WTC11 (cell line): ENCODE data around the gene IGFL1. TPM values are rescaled to one million over a fixed set of nuclear protein-coding genes. Genes with fewer than 3 reads are reported as not detected.
"Not testable (repeated sequence)": the region's sequence is repeated elsewhere in the genome, so short reads cannot be mapped to it uniquely, and the experiment has no call there.

Source experiments
- ATAC-seq: fragments of 200-7000 bp; cut with Tn5 transposase; 2 replicates; pipeline ENCODE4 v1.10.0; 2021; ENCODE audit warnings: mild to moderate bottlenecking, moderate library complexity
- CTCF ChIA-PET: fragments of 300-600 bp; sonication (Branson Sonifier 250); formaldehyde crosslinking; loops from one replicate; lab custom pipeline; 2021; ENCODE audit warnings: antibody characterized with exemption; lab: Charles Lee
- POLR2A ChIA-PET: fragments of 350-600 bp; sonication (Branson Sonifier 250); formaldehyde crosslinking; loops from one replicate; lab custom pipeline; 2021; ENCODE audit warnings: antibody characterized with exemption; lab: Charles Lee
- DNase-seq: peaks from one replicate; pipeline ENCODE4 v3.0.0; 2021; ENCODE audit warnings: low spot score
- H3K27ac Mint-ChIP-seq: 2 replicates; pipeline ENCODE4 v1.8.0; 2021; ENCODE audit warnings: mixed read lengths
- H3K27me3 Mint-ChIP-seq: 2 replicates; pipeline ENCODE4 v1.8.0; 2021; ENCODE audit warnings: low read depth, mild to moderate bottlenecking, moderate library complexity, mixed read lengths
- H3K36me3 Mint-ChIP-seq: 2 replicates; pipeline ENCODE4 v1.8.0; 2021; ENCODE audit warnings: mixed read lengths
- H3K4me1 Mint-ChIP-seq: 2 replicates; pipeline ENCODE4 v1.8.0; 2022; ENCODE audit warnings: mixed read lengths
- H3K4me3 Mint-ChIP-seq: 2 replicates; pipeline ENCODE4 v1.8.0; 2021; ENCODE audit warnings: mild to moderate bottlenecking, moderate library complexity, mixed read lengths
- H3K9me3 Mint-ChIP-seq: 2 replicates; pipeline ENCODE4 v1.8.0; 2021; ENCODE audit warnings: mixed read lengths
- ATF1 ChIP-seq: sonication (generic); formaldehyde crosslinking; IDR thresholded peaks from 2 replicates; pipeline ENCODE4 v1.8.1; 2023; ENCODE audit warnings: mild to moderate bottlenecking, moderate library complexity, missing genetic modification reagents
- ESRRA ChIP-seq: sonication (generic); formaldehyde crosslinking; IDR thresholded peaks from 2 replicates; pipeline ENCODE4 v1.8.1; 2022; ENCODE audit warnings: mild to moderate bottlenecking, missing genetic modification reagents, borderline replicate concordance
- IRF2 ChIP-seq: sonication (generic); formaldehyde crosslinking; IDR thresholded peaks from 2 replicates; pipeline ENCODE4 v1.8.0; 2022; ENCODE audit warnings: low read depth, missing genetic modification reagents, borderline replicate concordance
- JAZF1 ChIP-seq: fragments of 250-450 bp; sonication (Bioruptor Pico); IDR thresholded peaks from 2 replicates; pipeline ENCODE4 v1.9.0; 2021; ENCODE audit warnings: moderate library complexity, mild to moderate bottlenecking, inconsistent platforms
- NFE2L1 ChIP-seq: sonication (generic); formaldehyde crosslinking; IDR thresholded peaks from 2 replicates; pipeline ENCODE4 v1.8.1; 2023; ENCODE audit warnings: missing genetic modification reagents
- NR1H2 ChIP-seq: sonication (generic); formaldehyde crosslinking; IDR thresholded peaks from 2 replicates; pipeline ENCODE4 v1.9.0; 2021; ENCODE audit warnings: mild to moderate bottlenecking, moderate library complexity, missing genetic modification reagents
- RELA ChIP-seq: sonication (generic); formaldehyde crosslinking; IDR thresholded peaks from 2 replicates; pipeline ENCODE4 v1.8.1; 2022; ENCODE audit warnings: missing genetic modification reagents, mild to moderate bottlenecking, borderline replicate concordance
- RORB ChIP-seq: fragments of 250-450 bp; sonication (Bioruptor Pico); IDR thresholded peaks from 2 replicates; pipeline ENCODE4 v1.9.0; 2021; ENCODE audit warnings: mild to moderate bottlenecking
- SMAD4 ChIP-seq: sonication (generic); formaldehyde crosslinking; IDR thresholded peaks from 2 replicates; pipeline ENCODE4 v1.8.0; 2022; ENCODE audit warnings: mild to moderate bottlenecking, missing genetic modification reagents
- TCF7 ChIP-seq: sonication (generic); formaldehyde crosslinking; IDR thresholded peaks from 2 replicates; pipeline ENCODE4 v1.8.0; 2022; ENCODE audit warnings: mild to moderate bottlenecking, low read depth, missing genetic modification reagents, moderate library complexity
- ZNF232 ChIP-seq: sonication (generic); formaldehyde crosslinking; IDR thresholded peaks from 2 replicates; pipeline ENCODE4 v1.8.0; 2022; ENCODE audit warnings: mild to moderate bottlenecking, missing genetic modification reagents
- total RNA-seq: library from RNA; stranded (reverse); gene quantifications from 3 replicates; pipeline ENCODE4 v1.2.3, GENCODE V29; 2021
- TF ChIP-seq, protein P1 (sequence below): sonication (generic); formaldehyde crosslinking; IDR thresholded peaks from 2 replicates; pipeline ENCODE4 v1.8.1; 2022; ENCODE audit warnings: low read depth, mild to moderate bottlenecking, moderate library complexity, missing genetic modification reagents, borderline replicate concordance
- TF ChIP-seq, protein P2 (sequence below): fragments of 250-450 bp; sonication (Bioruptor Pico); IDR thresholded peaks from 2 replicates; pipeline ENCODE4 v1.9.0; 2021; ENCODE audit warnings: mild to moderate bottlenecking

IGFL1 gene
- total RNA-seq, 1 experiment from 2014 or later: not detected

DNA sequence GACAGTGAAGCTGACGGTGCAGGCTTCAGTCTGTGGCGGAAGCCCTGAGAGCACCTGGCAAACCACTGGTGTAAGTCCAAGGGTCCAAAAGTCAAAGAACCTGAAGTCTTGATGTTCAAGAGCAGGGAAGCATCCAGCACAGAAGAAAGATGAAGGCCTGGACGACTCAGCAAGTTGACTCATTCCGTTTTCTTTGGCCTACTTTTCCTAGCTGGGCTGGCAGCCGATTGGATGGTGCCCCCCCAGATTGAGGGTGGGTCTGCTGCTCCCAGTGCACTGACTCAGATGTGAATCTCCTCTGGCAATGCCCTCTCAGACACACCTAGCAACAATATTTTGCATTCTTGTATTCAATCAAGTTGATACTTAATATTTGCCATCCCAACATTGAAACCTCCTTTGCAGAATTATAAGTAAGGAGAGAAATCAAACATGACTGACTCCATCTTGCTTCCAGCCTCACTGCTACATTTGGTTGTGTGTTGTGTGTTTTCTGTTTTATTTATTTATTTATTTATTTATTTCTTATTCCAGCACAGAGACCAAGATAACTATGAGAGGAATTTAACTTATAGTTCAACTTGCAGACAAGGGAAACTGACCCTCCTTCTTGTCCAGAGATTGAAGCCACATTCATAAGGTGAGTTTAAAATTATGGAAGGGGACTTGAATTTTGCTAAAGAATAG, 48.7 kb upstream of the IGFL1 start:
- ATAC-seq (no peak), DNase-seq (no peak)
- ChIA-PET CTCF (interaction anchor here (1.0 to 1.2 kb wide), 2 partner anchors 9 to 104 kb away, joined by 3 to 5 read pairs; no protein-coding TSS in a partner anchor), POLR2A (no interaction called here)
- Mint-ChIP-seq H3K27ac (no peak overlapping the region), H3K4me3 (no peak overlapping the region), H3K4me1 (no peaks in the 10 kb centered on the region), H3K36me3 (no peaks in the 10 kb centered on the region), H3K27me3 (no peaks in the 10 kb centered on the region), H3K9me3 (0 out of 2 replicates have a peak, but pooled peaks cover 6% of the 10 kb centered on the region)
- TF ChIP-seq TCF7: no peak

- DNase-seq (no peak), ATAC-seq (no peak)
- no peak overlapping the region for H3K27ac Mint-ChIP-seq
- no peak overlapping the region for H3K4me3 Mint-ChIP-seq
- ChIA-PET CTCF (interaction anchor here (1.0 to 1.2 kb wide), 2 partner anchors 9 to 104 kb away, joined by 3 to 5 read pairs; no protein-coding TSS in a partner anchor), POLR2A (no interaction called here)
- no peaks in the 10 kb centered on the region for H3K4me1 Mint-ChIP-seq
- TF ChIP-seq NR1H2 (CRISPR knock-in tag): no peak
- TF ChIP-seq SMAD4 (CRISPR knock-in tag): no peak
- TF ChIP-seq IRF2 (CRISPR knock-in tag): no peak
- TF ChIP-seq NFE2L1 (CRISPR knock-in tag): no peak
- no peak for TF ChIP-seq ZNF232 (CRISPR knock-in tag)
- TF ChIP-seq, protein P1, sequence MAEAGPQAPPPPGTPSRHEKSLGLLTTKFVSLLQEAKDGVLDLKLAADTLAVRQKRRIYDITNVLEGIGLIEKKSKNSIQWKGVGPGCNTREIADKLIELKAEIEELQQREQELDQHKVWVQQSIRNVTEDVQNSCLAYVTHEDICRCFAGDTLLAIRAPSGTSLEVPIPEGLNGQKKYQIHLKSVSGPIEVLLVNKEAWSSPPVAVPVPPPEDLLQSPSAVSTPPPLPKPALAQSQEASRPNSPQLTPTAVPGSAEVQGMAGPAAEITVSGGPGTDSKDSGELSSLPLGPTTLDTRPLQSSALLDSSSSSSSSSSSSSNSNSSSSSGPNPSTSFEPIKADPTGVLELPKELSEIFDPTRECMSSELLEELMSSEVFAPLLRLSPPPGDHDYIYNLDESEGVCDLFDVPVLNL (CRISPR knock-in tag): no peak
- TF ChIP-seq RORB (CRISPR knock-in tag): no peak
- TF ChIP-seq RELA: no peak
- TF ChIP-seq JAZF1 (CRISPR knock-in tag): no peak
- no peaks in the 10 kb centered on the region for H3K36me3 Mint-ChIP-seq
- H3K27me3 Mint-ChIP-seq: no peaks in the 10 kb centered on the region
- 0 out of 2 replicates have a peak, but pooled peaks cover 6% of the 10 kb centered on the region for H3K9me3 Mint-ChIP-seq
These were observed 48.2 kb upstream of the IGFL1 start for GRCh38 chr19:46181388-46181779.

DNA sequence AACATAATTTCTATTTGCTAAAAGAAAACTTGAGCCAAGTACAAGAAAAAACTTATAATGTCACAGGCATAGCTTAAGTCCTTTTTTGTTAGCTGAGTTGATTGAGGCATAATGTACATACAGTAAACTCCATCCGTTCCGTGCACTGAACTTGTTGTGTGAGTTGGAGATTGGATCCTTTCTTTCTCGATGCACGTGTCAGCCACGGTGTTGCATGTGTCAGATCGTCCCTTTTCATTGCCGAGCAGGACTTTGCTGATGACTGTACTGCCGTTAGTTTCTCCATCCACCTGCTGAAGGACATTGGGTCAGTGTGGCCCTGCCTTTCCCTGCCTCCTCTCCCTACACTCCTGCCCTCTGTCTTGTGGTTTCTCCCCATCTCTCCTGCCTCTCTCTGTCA, 47.1 kb upstream of the IGFL1 start:
- Mint-ChIP-seq H3K27me3 (no peaks in the 10 kb centered on the region), H3K4me3 (no peak overlapping the region), H3K9me3 (0 out of 2 replicates have a peak, but pooled peaks cover 6% of the 10 kb centered on the region), H3K4me1 (no peaks in the 10 kb centered on the region), H3K36me3 (no peaks in the 10 kb centered on the region), H3K27ac (no peak overlapping the region)
- ChIA-PET POLR2A (no interaction called here), CTCF (no interaction called here)
- ATAC-seq (no peak), DNase-seq (no peak)
- TF ChIP-seq, protein P2, sequence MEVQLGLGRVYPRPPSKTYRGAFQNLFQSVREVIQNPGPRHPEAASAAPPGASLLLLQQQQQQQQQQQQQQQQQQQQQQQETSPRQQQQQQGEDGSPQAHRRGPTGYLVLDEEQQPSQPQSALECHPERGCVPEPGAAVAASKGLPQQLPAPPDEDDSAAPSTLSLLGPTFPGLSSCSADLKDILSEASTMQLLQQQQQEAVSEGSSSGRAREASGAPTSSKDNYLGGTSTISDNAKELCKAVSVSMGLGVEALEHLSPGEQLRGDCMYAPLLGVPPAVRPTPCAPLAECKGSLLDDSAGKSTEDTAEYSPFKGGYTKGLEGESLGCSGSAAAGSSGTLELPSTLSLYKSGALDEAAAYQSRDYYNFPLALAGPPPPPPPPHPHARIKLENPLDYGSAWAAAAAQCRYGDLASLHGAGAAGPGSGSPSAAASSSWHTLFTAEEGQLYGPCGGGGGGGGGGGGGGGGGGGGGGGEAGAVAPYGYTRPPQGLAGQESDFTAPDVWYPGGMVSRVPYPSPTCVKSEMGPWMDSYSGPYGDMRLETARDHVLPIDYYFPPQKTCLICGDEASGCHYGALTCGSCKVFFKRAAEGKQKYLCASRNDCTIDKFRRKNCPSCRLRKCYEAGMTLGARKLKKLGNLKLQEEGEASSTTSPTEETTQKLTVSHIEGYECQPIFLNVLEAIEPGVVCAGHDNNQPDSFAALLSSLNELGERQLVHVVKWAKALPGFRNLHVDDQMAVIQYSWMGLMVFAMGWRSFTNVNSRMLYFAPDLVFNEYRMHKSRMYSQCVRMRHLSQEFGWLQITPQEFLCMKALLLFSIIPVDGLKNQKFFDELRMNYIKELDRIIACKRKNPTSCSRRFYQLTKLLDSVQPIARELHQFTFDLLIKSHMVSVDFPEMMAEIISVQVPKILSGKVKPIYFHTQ (CRISPR knock-in tag): no peak
- TF ChIP-seq ATF1 (no peak), ESRRA (CRISPR knock-in tag) (no peak)

GRCh38 chr19:46184775-46185710, 44.5 kb upstream of the IGFL1 start:
- H3K27ac Mint-ChIP-seq, POLR2A ChIA-PET, H3K4me3 Mint-ChIP-seq, H3K9me3 Mint-ChIP-seq, ATAC-seq, H3K4me1 Mint-ChIP-seq, H3K36me3 Mint-ChIP-seq, H3K27me3 Mint-ChIP-seq, DNase-seq: not testable (repeated sequence)
- CTCF ChIA-PET: interaction anchor here (1.8 to 1.9 kb wide), 2 partner anchors 106 to 108 kb away, joined by 5 to 9 read pairs; no protein-coding TSS in a partner anchor
